Measurements from ENCODE around the gene POLDIP2. TPM values are rescaled to one million over a fixed set of nuclear protein-coding genes. Genes with fewer than 3 reads are reported as not detected.

Gene POLDIP2
- total RNA-seq, 1 donor from 2014 or later, result 49.7 TPM

- DNase-seq, result no peak
These were observed 41.3 kb downstream of the POLDIP2 start for GRCh38 chr17:28315846-28316705.

- DNase-seq, result no peak
These were observed 43.5 kb downstream of the POLDIP2 start for GRCh38 chr17:28313841-28314240.

GRCh38 chr17:28306954-28307401, 50.3 kb downstream of the POLDIP2 start:
- no peak for DNase-seq

GRCh38 chr17:28298449-28298848, 58.9 kb downstream of the POLDIP2 start:
- no peak for DNase-seq

Other genes with a start within 250 kb of the POLDIP2 start
- 12.1 TPM for gene TMEM97, start 38.3 kb downstream of the POLDIP2 start, total RNA-seq
- gene IFT20, start 22.1 kb downstream of the POLDIP2 start, total RNA-seq, result 34.6 TPM
- 26.6 TPM for gene TNFAIP1, start 21.8 kb downstream of the POLDIP2 start, total RNA-seq
- not detected for gene SEBOX, start 7.7 kb upstream of the POLDIP2 start, total RNA-seq
- gene VTN, start 12.8 kb upstream of the POLDIP2 start, total RNA-seq, result 1.0 TPM
- 11.4 TPM for gene SARM1, start 14.2 kb upstream of the POLDIP2 start, total RNA-seq
- gene SLC46A1, start 48.7 kb upstream of the POLDIP2 start, total RNA-seq, result 6.5 TPM
- gene SLC13A2, start 116.1 kb upstream of the POLDIP2 start, total RNA-seq, result 1.1 TPM
- gene FOXN1, start 148.8 kb upstream of the POLDIP2 start, total RNA-seq, result 0.21 TPM
- 15.1 TPM for gene UNC119, start 195.1 kb upstream of the POLDIP2 start, total RNA-seq
- gene PIGS, start 214.0 kb upstream of the POLDIP2 start, total RNA-seq, result 52.4 TPM
- 10.7 TPM for gene ALDOC, start 219.4 kb upstream of the POLDIP2 start, total RNA-seq
- gene SPAG5, start 241.5 kb upstream of the POLDIP2 start, total RNA-seq, result 12.0 TPM